ENCODE results near the gene MOBP.

MOBP gene

DNA sequence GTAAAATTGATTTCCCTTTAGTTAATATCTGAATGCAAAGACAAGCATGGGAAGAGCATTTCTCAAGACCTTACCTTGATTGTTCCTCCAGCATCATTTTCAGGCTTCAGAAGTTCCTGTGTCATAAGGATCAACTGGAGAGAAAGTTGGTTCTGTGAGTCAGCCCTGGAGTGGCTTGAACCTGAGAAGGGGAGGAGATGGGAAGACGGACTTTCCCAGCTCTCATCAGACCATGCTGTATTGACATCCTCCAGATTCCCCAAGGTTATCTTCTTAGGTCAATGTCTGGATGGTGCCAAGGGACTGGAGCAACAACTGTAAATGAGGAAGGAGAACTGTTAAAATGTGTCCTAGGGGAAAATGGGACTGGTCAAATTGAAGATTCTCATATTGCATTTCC lies 40.0 kb upstream of the MOBP start:
- no peak overlapping the region for H2AFZ ChIP-seq (ENCODE audit: low read depth, low read length, severe bottlenecking)
- no peaks in the 10 kb centered on the region for H3K79me2 ChIP-seq (ENCODE audit: insufficient read depth, low read length)
- no peak overlapping the region for H3K27ac ChIP-seq (ENCODE audit: low read depth, low read length)
- no peak overlapping the region for H3K4me2 ChIP-seq (ENCODE audit: low read depth, low read length, poor library complexity, severe bottlenecking)
- TF ChIP-seq EZH2phosphoT487 (conservative IDR thresholded peaks at IDR 0.05; ENCODE audit: low read length): no peak
- TF ChIP-seq, protein P1, sequence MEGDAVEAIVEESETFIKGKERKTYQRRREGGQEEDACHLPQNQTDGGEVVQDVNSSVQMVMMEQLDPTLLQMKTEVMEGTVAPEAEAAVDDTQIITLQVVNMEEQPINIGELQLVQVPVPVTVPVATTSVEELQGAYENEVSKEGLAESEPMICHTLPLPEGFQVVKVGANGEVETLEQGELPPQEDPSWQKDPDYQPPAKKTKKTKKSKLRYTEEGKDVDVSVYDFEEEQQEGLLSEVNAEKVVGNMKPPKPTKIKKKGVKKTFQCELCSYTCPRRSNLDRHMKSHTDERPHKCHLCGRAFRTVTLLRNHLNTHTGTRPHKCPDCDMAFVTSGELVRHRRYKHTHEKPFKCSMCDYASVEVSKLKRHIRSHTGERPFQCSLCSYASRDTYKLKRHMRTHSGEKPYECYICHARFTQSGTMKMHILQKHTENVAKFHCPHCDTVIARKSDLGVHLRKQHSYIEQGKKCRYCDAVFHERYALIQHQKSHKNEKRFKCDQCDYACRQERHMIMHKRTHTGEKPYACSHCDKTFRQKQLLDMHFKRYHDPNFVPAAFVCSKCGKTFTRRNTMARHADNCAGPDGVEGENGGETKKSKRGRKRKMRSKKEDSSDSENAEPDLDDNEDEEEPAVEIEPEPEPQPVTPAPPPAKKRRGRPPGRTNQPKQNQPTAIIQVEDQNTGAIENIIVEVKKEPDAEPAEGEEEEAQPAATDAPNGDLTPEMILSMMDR (IDR thresholded peaks at IDR 0.05; ENCODE audit: insufficient read depth, low read length, poor library complexity, severe bottlenecking): no peak
- H4K20me1 ChIP-seq (ENCODE audit: low read depth, low read length): no peaks in the 10 kb centered on the region
- no peaks in the 10 kb centered on the region for H3K36me3 ChIP-seq (ENCODE audit: low read length)
- no peak overlapping the region for H3K9ac ChIP-seq (ENCODE audit: low read length)
- H3K9me2 ChIP-seq (replicated peaks; ENCODE audit: insufficient read depth, low read length): no peaks in the 10 kb centered on the region
- H3K27me3 ChIP-seq (ENCODE audit: low read length): no peaks in the 10 kb centered on the region
- H3K9me3 ChIP-seq (ENCODE audit: insufficient read depth, low read length): no peaks in the 10 kb centered on the region
- no peaks in the 10 kb centered on the region for H3F3A ChIP-seq (ENCODE audit: insufficient read depth)
- H3K4me3 ChIP-seq (ENCODE audit: insufficient read depth, low read length, poor library complexity, severe bottlenecking): no peak overlapping the region

DNA sequence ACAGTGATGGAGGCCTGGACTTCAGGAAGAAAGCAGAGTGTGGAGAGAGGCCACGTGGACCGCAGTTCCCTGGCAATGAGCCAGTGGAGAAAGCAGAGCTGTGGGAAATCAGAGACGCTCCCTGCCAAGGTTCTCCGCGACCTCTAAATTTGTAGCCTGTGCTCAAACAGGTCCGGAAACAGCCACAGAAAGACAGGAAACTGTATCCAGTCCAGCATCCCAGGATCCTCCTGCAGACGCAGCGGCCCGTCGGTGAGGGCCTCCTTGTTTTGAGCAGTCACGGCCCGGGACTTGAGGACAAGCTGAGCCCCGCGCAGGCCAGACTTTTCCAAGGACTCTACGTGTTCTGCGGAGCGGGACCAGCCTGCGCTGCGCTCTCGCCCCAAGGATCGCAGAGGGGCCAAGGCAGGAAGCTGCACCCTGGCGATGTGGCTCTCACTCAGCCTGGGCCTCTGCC lies 38.7 kb upstream of the MOBP start:
- no peak overlapping the region for H3K9ac ChIP-seq (ENCODE audit: low read length)
- H3K27ac ChIP-seq (ENCODE audit: low read depth, low read length): no peak overlapping the region
- no peaks in the 10 kb centered on the region for H3K9me2 ChIP-seq (replicated peaks; ENCODE audit: insufficient read depth, low read length)
- no peaks in the 10 kb centered on the region for H3F3A ChIP-seq (ENCODE audit: insufficient read depth)
- H3K79me2 ChIP-seq (ENCODE audit: insufficient read depth, low read length): no peaks in the 10 kb centered on the region
- no peak for TF ChIP-seq EZH2phosphoT487 (conservative IDR thresholded peaks at IDR 0.05; ENCODE audit: low read length)
- TF ChIP-seq, protein P1 (IDR thresholded peaks at IDR 0.05; ENCODE audit: insufficient read depth, low read length, poor library complexity, severe bottlenecking): no peak
- H4K20me1 ChIP-seq (ENCODE audit: low read depth, low read length): no peaks in the 10 kb centered on the region
- H3K27me3 ChIP-seq (ENCODE audit: low read length): no peaks in the 10 kb centered on the region
- H3K9me3 ChIP-seq (ENCODE audit: insufficient read depth, low read length): no peaks in the 10 kb centered on the region
- no peaks in the 10 kb centered on the region for H3K36me3 ChIP-seq (ENCODE audit: low read length)
- no peak overlapping the region for H2AFZ ChIP-seq (ENCODE audit: low read depth, low read length, severe bottlenecking)
- no peak overlapping the region for H3K4me2 ChIP-seq (ENCODE audit: low read depth, low read length, poor library complexity, severe bottlenecking)
- H3K4me3 ChIP-seq (ENCODE audit: insufficient read depth, low read length, poor library complexity, severe bottlenecking): no peak overlapping the region

DNA sequence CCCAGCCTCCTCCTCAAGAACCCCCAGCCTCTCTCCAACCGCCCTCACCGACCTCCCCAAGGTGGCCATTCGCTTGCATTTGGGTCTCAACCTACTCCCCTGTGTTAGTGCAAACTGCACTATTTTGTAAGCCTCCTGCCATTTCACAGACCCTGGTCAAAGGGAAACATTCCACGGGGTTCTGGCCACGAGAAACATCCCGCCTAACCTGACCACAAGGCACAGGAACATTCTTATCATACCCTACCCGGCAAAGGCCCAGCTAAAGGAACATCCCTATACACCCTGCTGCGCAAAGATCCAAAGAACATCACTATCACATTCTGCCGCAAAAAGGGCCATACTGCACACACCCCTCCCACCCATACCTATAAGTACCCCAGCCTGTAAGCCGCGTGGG lies 38.0 kb upstream of the MOBP start:
- Histone ChIP-seq H3K79me2 (ENCODE audit: insufficient read depth, low read length) (no peaks in the 10 kb centered on the region), H3K27me3 (ENCODE audit: low read length) (no peaks in the 10 kb centered on the region), H3K9me2 (replicated peaks; ENCODE audit: insufficient read depth, low read length) (no peaks in the 10 kb centered on the region), H3K9me3 (ENCODE audit: insufficient read depth, low read length) (no peaks in the 10 kb centered on the region), H3K9ac (ENCODE audit: low read length) (no peak overlapping the region), H3K4me3 (ENCODE audit: insufficient read depth, low read length, poor library complexity, severe bottlenecking) (no peak overlapping the region), H3F3A (ENCODE audit: insufficient read depth) (no peaks in the 10 kb centered on the region), H3K27ac (ENCODE audit: low read depth, low read length) (no peak overlapping the region), H2AFZ (ENCODE audit: low read depth, low read length, severe bottlenecking) (no peak overlapping the region), H3K4me2 (ENCODE audit: low read depth, low read length, poor library complexity, severe bottlenecking) (no peak overlapping the region), H3K36me3 (ENCODE audit: low read length) (no peaks in the 10 kb centered on the region), H4K20me1 (ENCODE audit: low read depth, low read length) (no peaks in the 10 kb centered on the region)
- TF ChIP-seq, protein P1 (IDR thresholded peaks at IDR 0.05; ENCODE audit: insufficient read depth, low read length, poor library complexity, severe bottlenecking): no peak
- no peak for TF ChIP-seq EZH2phosphoT487 (conservative IDR thresholded peaks at IDR 0.05; ENCODE audit: low read length)

All from SU-DHL-6 (cell line).